Fibroblast of skin of left biceps (primary cell): ENCODE measurements around the gene SPCS1.

Experiments
- DNase-seq, 2 experiments: peaks; one replicate each; pipeline ENCODE4 v3.0.0-alpha.2; 2013; ENCODE audit warnings: low read depth in 2 of 2

Gene SPCS1

GRCh38 chr3:52730681-52731080, 24.8 kb downstream of the SPCS1 start:
- no peak for DNase-seq

- no peak for DNase-seq
These were observed 25.7 kb downstream of the SPCS1 start for GRCh38 chr3:52731590-52731989.

DNA sequence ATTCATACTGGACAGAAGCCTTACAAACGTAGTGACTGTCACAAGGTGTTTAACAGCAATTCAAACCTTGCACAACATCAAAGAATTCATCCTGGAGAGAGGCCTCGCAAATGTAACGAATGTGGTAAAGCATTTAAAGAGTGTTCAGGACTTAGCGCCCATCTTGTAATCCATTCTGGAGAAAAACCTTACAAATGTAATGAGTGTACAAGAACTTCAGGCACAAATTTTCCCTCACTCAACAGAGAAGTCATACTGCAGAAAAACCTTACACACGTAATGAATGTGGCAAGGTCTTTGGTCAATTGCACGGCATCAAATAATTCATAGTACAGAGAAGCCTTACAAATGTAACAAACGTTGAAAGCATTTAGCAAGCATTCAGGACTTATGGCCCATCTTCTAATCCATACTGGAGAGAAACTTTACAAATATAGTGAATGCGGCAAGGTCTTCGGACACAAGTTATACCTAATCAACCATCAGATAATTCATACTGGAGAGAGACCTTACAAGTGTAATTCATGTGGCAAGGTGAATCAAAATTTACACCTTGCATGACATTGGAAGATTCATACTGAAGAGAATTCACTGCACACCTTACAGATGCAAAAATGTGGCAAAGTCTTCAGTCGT, 27.5 kb downstream of the SPCS1 start:
- no peak for DNase-seq

- DNase-seq = no peak
These were observed 33.8 kb downstream of the SPCS1 start for GRCh38 chr3:52739730-52740129.

DNA sequence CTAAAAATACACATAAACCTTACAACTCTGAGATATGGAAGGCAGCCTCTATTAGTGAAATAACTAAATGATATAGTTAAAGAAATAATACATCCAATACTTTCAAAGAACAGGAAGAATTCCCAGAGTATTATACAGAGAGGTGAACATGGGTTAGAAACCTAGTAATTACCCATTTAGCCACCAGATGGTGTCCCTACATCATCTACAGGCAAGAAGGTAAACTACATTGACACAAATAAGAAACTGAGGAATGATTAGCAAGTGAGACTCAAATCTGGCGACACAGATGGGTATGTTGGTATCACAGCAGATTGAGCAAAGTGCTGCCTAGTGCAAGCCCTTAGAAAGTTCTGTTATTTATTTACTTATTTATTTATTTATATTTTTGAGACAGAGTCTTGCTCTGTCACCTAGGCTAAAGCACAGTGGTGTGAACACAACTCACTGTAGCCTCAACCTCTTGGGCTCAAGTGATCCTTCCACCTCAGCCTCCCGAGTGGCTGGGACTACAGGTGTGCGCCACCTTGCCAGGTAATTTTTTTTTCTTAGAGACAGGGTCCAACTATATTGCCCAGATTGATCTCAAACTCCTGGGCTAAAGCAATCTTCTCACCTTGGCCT, 36.6 kb downstream of the SPCS1 start:
- DNase-seq = no peak

DNA sequence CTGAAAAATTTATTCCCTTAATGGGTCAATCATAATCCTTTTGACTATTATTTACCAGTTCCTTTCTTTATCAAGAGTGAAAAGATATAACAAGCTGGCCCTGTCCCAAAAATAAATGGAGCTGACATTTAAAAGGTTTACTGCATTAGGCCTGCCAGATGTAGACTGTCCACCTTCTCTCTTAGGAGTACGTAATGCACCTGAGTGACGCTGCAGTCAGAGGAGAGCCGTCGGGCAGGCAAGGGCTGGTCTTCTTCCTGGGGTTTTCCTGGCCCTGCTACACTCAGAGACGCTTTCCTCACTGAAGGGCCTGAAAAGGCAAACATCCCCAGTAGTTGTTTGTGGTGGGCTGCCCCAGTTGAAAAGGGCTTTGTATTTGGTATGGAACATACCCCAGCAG, 37.2 kb downstream of the SPCS1 start:
- DNase-seq = no peak

DNA sequence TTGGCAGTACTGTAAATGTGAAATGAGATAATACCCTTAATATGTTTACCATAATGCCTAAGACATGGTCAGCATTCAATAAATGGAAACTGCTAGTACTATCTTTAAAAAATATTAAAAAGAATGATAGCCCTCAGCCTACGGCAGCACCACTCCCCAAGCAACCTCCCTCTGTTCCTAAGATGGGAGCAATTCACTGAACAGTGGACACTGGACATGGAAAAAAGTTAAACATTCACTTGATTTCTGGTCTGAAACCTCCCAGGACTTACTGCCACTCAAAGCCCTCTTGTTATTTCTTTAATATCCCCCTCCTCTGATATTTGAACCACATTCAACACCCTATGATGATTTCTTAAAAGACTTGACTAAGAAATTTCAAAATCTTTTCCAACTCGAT, 37.8 kb downstream of the SPCS1 start:
- no peak for DNase-seq

DNA sequence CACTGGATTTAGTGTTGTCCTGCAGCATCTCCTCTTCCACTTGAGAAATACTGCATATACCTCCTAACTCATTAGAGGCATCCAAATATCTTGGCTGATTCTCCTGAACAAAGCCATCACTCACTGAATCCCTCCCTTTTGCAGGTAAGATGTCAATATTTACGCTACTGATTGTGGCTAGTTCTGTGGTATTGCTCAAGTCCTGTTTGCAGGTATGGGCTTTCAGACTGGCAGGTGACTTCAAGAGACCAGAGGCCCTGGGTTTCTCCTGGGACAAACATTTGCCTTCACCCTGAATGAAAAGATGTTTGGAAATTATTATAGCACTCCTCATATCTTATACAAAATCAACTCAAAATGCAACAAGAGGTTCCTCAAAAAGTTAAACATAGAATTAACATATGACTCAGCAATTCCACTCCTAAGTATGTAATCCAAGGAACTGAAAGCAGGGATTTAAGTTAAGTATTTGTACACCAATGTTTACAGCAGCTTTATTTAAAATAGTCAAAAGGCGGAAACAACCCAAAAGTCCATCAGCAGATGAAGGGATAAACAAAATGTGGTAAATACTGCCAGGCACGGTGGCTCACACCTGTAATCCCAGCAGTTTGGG, 46.2 kb downstream of the SPCS1 start:
- no peak for DNase-seq

- DNase-seq = no peak
These were observed 48.5 kb downstream of the SPCS1 start for GRCh38 chr3:52754373-52754772.

DNA sequence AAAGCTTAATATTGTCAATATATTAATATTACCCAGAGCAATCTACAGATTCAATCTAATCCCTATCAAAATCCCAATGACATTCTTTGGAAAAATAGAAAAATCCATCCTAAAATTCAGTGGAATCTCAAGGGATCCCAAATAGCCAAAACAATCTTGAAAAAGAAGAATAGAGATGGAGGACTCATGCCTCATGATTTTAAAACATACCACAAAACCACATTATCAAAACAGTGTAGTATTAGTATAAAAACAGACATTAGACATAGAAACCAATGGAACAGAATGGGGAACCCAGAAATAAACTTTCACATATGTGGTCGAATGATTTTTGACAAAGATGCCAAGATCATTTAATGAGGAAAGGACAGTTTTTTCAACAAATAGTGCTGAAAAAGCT, 50.2 kb downstream of the SPCS1 start:
- DNase-seq = no peak
